Keratinocyte (primary cell): ENCODE measurements around the gene SBK2.

Experiments used
- CTCF ChIP-seq, 3 experiments: IDR thresholded peaks in 1 of 3; conservative IDR thresholded peaks in 1 of 3; optimal IDR thresholded peaks in 1 of 3; 2 replicates in 2 of 3; 3 replicates in 1 of 3; pipeline versions ENCODE3 to v1.5.1; 2011; ENCODE audit warnings: low read length in 3 of 3, mild to moderate bottlenecking in 3 of 3, moderate library complexity in 2 of 3, control low read depth in 1 of 3, inconsistent platforms in 1 of 3; ENCODE audit not compliant: insufficient read depth in 2 of 3; ENCODE audit errors: extremely low read depth in 1 of 3
- EZH2 ChIP-seq: IDR thresholded peaks from one replicate; pipeline ENCODE4 v1.6.1; 2012; ENCODE audit warnings: inconsistent platforms, mild to moderate bottlenecking, low read length, moderate library complexity

- no peak for TF ChIP-seq CTCF (optimal IDR thresholded peaks at IDR 0.05 in 1 of 3, IDR thresholded peaks at IDR 0.05 in 1 of 3, conservative IDR thresholded peaks at IDR 0.05 in 1 of 3; ENCODE audit: extremely low read depth in 1 of 3, insufficient read depth in 2 of 3, low read length in 3 of 3)
- no peak for TF ChIP-seq EZH2
These were observed 42.1 kb upstream of the SBK2 start for GRCh38 chr19:55578761-55579747.
